Activated CD4-positive, alpha-beta memory T cell treated with anti-CD3 and anti-CD28 coated beads for 36 hours (primary cell): ENCODE results near the gene CAMK1D. TPM values are rescaled to one million over a fixed set of nuclear protein-coding genes. Genes with fewer than 3 reads are reported as not detected.
"Not testable (repeated sequence)": the region's sequence is repeated elsewhere in the genome, so short reads cannot be mapped to it uniquely, and the experiment has no call there.

Experiments
- CTCF ChIA-PET: fragments of 350-600 bp; sonication (Branson Sonifier 250); formaldehyde crosslinking; loops from one replicate; lab custom pipeline; 2021; ENCODE audit warnings: antibody characterized with exemption, inconsistent platforms; lab: Charles Lee
- POLR2A ChIA-PET: fragments of 350-600 bp; sonication (Branson Sonifier 250); formaldehyde crosslinking; loops from one replicate; lab custom pipeline; 2021; ENCODE audit warnings: antibody characterized with exemption; lab: Charles Lee
- DNase-seq: peaks from one replicate; pipeline ENCODE4 v3.0.0-alpha.2; 2020
- H3K27ac Mint-ChIP-seq: one replicate; pipeline ENCODE4 v1.8.0; 2021; ENCODE audit warnings: mixed read lengths
- H3K27me3 Mint-ChIP-seq: one replicate; pipeline ENCODE4 v1.8.0; 2021; ENCODE audit warnings: mixed read lengths
- H3K36me3 Mint-ChIP-seq: one replicate; pipeline ENCODE4 v1.8.0; 2021; ENCODE audit warnings: mixed read lengths
- H3K4me1 Mint-ChIP-seq: one replicate; pipeline ENCODE4 v1.8.0; 2021; ENCODE audit warnings: low read depth, mixed read lengths
- H3K4me3 Mint-ChIP-seq: one replicate; pipeline ENCODE4 v1.8.0; 2021; ENCODE audit warnings: mild to moderate bottlenecking, mixed read lengths
- H3K9me3 Mint-ChIP-seq: one replicate; pipeline ENCODE4 v1.8.0; 2021; ENCODE audit warnings: mixed read lengths
- intact Hi-C: fragments of 100-400 bp; cut with micrococcal nuclease; formaldehyde crosslinking; loops from one replicate; pipeline ENCODE4 v1.15.1; 2023
- total RNA-seq, 2 experiments: library from RNA; stranded (reverse); gene quantifications; one replicate each; pipeline ENCODE4 v1.2.3, GENCODE V29; 2021

The CAMK1D gene
- total RNA-seq, 2 experiments from 2014 or later, result 17.7 to 17.9 TPM

- H3K4me3 Mint-ChIP-seq, result no peak overlapping the region
- no peak for DNase-seq
- POLR2A ChIA-PET, result no interaction called here
- no peak overlapping the region for H3K27ac Mint-ChIP-seq
- CTCF ChIA-PET, result no interaction called here
- no peaks in the 10 kb centered on the region for H3K36me3 Mint-ChIP-seq
- H3K27me3 Mint-ChIP-seq, result no peaks in the 10 kb centered on the region
- no peaks in the 10 kb centered on the region for H3K4me1 Mint-ChIP-seq
- no peaks in the 10 kb centered on the region for H3K9me3 Mint-ChIP-seq
- intact Hi-C loops, result no loop called here
Observed at GRCh38 chr10:12799144-12799543, 449.8 kb downstream of the CAMK1D start.

DNA sequence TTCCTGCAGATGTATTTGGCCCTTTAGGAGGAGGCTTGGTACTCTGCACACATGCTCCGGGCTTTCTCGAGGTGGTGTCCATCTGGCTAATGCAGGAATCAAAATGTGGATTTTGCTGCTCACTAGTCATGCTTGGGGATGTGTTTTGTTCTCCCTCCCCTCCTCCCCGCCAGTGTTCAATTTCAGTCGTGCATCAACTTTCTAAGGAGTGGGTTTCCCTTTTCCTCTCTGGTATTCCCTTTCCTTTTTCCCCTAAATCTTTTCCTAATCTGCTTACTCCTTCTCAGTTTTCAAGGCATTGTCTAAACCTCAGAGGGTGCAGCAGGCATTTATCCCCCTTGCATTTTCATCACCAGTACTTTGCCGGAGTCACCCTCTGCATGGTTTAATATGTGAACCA, 450.4 kb downstream of the CAMK1D start:
- no peak overlapping the region for H3K4me3 Mint-ChIP-seq
- ChIA-PET CTCF (no interaction called here), POLR2A (no interaction called here)
- H3K9me3 Mint-ChIP-seq, result no peaks in the 10 kb centered on the region
- H3K27me3 Mint-ChIP-seq, result no peaks in the 10 kb centered on the region
- intact Hi-C loops, result no loop called here
- H3K27ac Mint-ChIP-seq, result no peak overlapping the region
- H3K4me1 Mint-ChIP-seq, result no peaks in the 10 kb centered on the region
- no peaks in the 10 kb centered on the region for H3K36me3 Mint-ChIP-seq
- DNase-seq, result no peak

DNA sequence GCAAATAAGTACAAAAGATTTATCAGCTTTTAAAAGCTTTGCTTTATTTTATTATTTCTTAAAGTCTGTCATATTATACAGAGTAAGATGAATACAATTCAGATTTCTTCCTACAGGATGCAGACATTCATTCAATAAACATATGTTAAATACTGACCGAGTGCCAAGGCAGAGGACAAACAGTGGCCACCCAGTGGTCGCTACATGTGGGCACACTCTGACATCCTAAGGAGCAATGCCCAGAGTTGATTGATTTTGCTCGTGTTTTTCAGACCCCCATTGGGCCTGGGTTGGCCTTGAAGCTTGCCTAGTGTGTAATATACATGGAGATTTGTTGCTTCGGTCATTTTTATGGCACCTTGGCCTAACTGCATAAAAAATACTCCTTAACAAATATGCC, 451.0 kb downstream of the CAMK1D start:
- no peaks in the 10 kb centered on the region for H3K27me3 Mint-ChIP-seq
- CTCF ChIA-PET, result no interaction called here
- H3K9me3 Mint-ChIP-seq, result no peaks in the 10 kb centered on the region
- H3K4me3 Mint-ChIP-seq, result no peak overlapping the region
- POLR2A ChIA-PET, result no interaction called here
- intact Hi-C loops, result no loop called here
- no peak overlapping the region for H3K27ac Mint-ChIP-seq
- DNase-seq, result no peak
- H3K4me1 Mint-ChIP-seq, result no peaks in the 10 kb centered on the region
- H3K36me3 Mint-ChIP-seq, result no peaks in the 10 kb centered on the region

DNA sequence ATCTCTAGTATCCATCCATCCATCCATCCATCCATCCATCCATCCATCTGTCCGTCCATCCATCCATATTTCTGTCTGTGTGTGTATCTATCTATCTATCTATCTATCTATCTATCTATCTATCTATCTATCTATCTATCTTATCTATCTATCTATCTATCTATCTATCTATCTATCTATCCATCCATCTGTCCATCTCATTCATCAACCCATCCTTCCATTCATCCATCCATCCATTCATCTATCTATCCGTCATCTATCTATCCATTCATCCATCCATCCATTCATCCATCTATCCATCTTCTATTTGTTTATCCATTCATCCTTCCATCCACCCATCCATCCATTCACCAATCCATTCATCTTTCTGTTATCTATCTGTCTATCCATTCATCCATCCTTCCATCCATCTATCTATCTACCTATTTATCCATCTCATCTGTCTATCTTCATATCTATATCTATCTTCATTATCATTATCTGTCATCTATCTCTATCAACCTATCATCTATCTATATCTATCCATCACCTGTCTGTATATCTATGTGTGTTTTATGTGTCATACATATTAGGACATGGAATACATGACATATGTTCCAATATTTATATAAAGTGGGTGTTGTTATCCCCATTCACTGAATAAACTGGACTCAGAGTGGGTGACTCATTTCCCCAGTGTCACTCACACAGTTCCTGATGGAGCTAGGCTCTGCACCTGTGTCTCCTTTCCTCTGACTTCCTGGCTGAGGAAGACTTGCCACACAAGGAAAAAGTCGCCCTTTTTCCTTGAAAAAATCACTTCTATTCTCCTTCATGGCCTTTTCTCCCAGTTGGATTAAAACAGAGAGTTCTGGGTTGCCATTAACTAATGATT, 452.1 kb downstream of the CAMK1D start:
- no peaks in the 10 kb centered on the region for H3K36me3 Mint-ChIP-seq
- ChIA-PET POLR2A (no interaction called here), CTCF (no interaction called here)
- H3K4me1 Mint-ChIP-seq, result no peaks in the 10 kb centered on the region
- H3K9me3 Mint-ChIP-seq, result no peaks in the 10 kb centered on the region
- no peak overlapping the region for H3K4me3 Mint-ChIP-seq
- H3K27ac Mint-ChIP-seq, result no peak overlapping the region
- no peaks in the 10 kb centered on the region for H3K27me3 Mint-ChIP-seq
- intact Hi-C loops, result no loop called here
- DNase-seq, result no peak

GRCh38 chr10:12803776-12804175, 454.4 kb downstream of the CAMK1D start:
- intact Hi-C loops, result no loop called here
- H3K9me3 Mint-ChIP-seq, result no peaks in the 10 kb centered on the region
- no peak for DNase-seq
- no peaks in the 10 kb centered on the region for H3K36me3 Mint-ChIP-seq
- ChIA-PET POLR2A (no interaction called here), CTCF (interaction anchor here (0.6 kb wide), 1 partner anchor 1021 kb away, joined by 3 read pairs; no protein-coding TSS in a partner anchor)
- no peaks in the 10 kb centered on the region for H3K4me1 Mint-ChIP-seq
- no peak overlapping the region for H3K4me3 Mint-ChIP-seq
- no peaks in the 10 kb centered on the region for H3K27me3 Mint-ChIP-seq
- H3K27ac Mint-ChIP-seq, result no peak overlapping the region

- H3K4me1 Mint-ChIP-seq, result no peaks in the 10 kb centered on the region
- peaks cover 2% of the 10 kb centered on the region for H3K9me3 Mint-ChIP-seq
- ChIA-PET CTCF (interaction anchor here (0.9 to 2.2 kb wide), 2 partner anchors 25 to 150 kb away, joined by 3 to 7 read pairs; no protein-coding TSS in a partner anchor), POLR2A (no interaction called here)
- H3K27me3 Mint-ChIP-seq, result no peaks in the 10 kb centered on the region
- H3K4me3 Mint-ChIP-seq, result no peak overlapping the region
- no peak overlapping the region for H3K27ac Mint-ChIP-seq
- no peak for DNase-seq
- H3K36me3 Mint-ChIP-seq, result peaks cover 10% of the 10 kb centered on the region
- intact Hi-C loops, result no loop called here
Observed at GRCh38 chr10:12806228-12807095, 457.1 kb downstream of the CAMK1D start.

- H3K9me3 Mint-ChIP-seq, result peaks cover 2% of the 10 kb centered on the region
- ChIA-PET CTCF (interaction anchor here (0.7 to 2.2 kb wide), 4 partner anchors 25 to 151 kb away, joined by 3 to 7 read pairs (median 3); no protein-coding TSS in a partner anchor), POLR2A (no interaction called here)
- H3K27ac Mint-ChIP-seq, result no peak overlapping the region
- intact Hi-C loops, result no loop called here
- H3K36me3 Mint-ChIP-seq, result peaks cover 17% of the 10 kb centered on the region
- no peaks in the 10 kb centered on the region for H3K4me1 Mint-ChIP-seq
- H3K4me3 Mint-ChIP-seq, result no peak overlapping the region
- H3K27me3 Mint-ChIP-seq, result no peaks in the 10 kb centered on the region
- no peak for DNase-seq
Observed at GRCh38 chr10:12807096-12807755, 457.9 kb downstream of the CAMK1D start.

GRCh38 chr10:12808014-12808613, 458.8 kb downstream of the CAMK1D start:
- intact Hi-C loops, result no loop called here
- Mint-ChIP-seq H3K4me3 (no peak overlapping the region), H3K27me3 (no peaks in the 10 kb centered on the region), H3K27ac (no peak overlapping the region), H3K36me3 (peaks cover 22% of the 10 kb centered on the region), H3K9me3 (peaks cover 2% of the 10 kb centered on the region), H3K4me1 (no peaks in the 10 kb centered on the region)
- POLR2A ChIA-PET, result no interaction called here
- DNase-seq, result no peak
- CTCF ChIA-PET, result interaction anchor here (1.2 to 2.2 kb wide), 2 partner anchors 26 to 94 kb away, joined by 3 to 7 read pairs; no protein-coding TSS in a partner anchor

DNA sequence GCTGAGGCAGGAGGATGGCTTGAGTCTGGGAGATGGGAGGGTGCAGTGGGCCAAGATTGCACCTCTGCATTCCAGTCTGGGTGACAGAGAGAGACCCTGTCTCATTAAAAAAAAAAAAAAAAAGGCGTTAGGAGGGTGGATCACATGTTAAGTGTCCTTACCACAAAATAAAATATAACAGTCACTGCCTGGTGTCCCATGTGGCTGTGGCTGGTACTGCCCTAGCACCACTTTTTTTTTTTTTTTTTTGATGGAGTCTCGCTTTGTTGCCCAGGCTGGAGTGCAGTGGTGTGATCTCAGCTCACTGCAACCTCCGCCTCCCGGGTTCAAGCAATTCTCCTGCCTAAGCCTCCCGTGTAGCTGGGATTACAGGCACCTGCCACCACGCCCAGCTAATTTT, 460.7 kb downstream of the CAMK1D start:
- H3K36me3 Mint-ChIP-seq, result peaks cover 41% of the 10 kb centered on the region
- POLR2A ChIA-PET, H3K27ac Mint-ChIP-seq, DNase-seq, H3K4me3 Mint-ChIP-seq, H3K4me1 Mint-ChIP-seq, H3K27me3 Mint-ChIP-seq, intact Hi-C loops: not testable (repeated sequence)
- peaks cover 13% of the 10 kb centered on the region for H3K9me3 Mint-ChIP-seq
- CTCF ChIA-PET, result interaction anchor here (1.3 kb wide), 1 partner anchor 28 kb away, joined by 3 read pairs; no protein-coding TSS in a partner anchor

DNA sequence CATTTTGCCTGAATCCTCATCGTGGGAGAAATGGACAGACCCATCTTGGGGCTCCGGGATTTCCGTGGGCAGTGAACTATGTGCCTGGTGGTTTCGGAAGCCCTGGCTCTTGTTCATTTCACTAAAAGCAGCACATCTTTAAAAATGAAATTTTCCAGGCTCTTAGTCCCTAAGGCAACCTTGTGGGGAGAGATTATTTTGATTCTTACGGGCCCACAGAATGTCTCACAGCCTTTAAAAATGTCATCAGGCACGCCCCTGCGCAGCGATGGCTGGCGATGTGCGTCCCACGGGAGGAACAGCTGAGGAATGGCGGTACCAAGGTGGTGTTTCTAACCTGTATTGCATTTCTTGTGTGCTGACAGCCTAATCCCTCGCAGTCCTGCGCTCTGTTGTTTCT, 462.5 kb downstream of the CAMK1D start:
- Mint-ChIP-seq H3K4me3 (no peak overlapping the region), H3K4me1 (no peaks in the 10 kb centered on the region), H3K36me3 (peaks cover 54% of the 10 kb centered on the region), H3K9me3 (peaks cover 13% of the 10 kb centered on the region), H3K27ac (no peak overlapping the region), H3K27me3 (no peaks in the 10 kb centered on the region)
- DNase-seq, result no peak
- POLR2A ChIA-PET, result no interaction called here
- CTCF ChIA-PET, result interaction anchor here (1.7 kb wide), 1 partner anchor 30 kb away, joined by 6 read pairs; no protein-coding TSS in a partner anchor
- intact Hi-C loops, result no loop called here

- Mint-ChIP-seq H3K9me3 (peaks cover 13% of the 10 kb centered on the region), H3K36me3 (peaks cover 56% of the 10 kb centered on the region), H3K27ac (no peak overlapping the region), H3K27me3 (no peaks in the 10 kb centered on the region), H3K4me1 (no peaks in the 10 kb centered on the region), H3K4me3 (no peak overlapping the region)
- no peak for DNase-seq
- intact Hi-C loops, result no loop called here
- ChIA-PET POLR2A (no interaction called here), CTCF (interaction anchor here (0.6 to 1.7 kb wide), 3 partner anchors 30 to 320 kb away, joined by 3 to 6 read pairs (median 3); no protein-coding TSS in a partner anchor)
Observed at GRCh38 chr10:12812571-12812970, 463.2 kb downstream of the CAMK1D start.
